NK-92 treated with Interleukin-12 subunit alpha and Interleukin-12 subunit beta, amount 100 ng/mL, for 24 hours (cell line): ENCODE measurements around the gene ADAM10.
A peak's percentile ranks its signal among the peaks of the same experiment; 100 is the strongest.
"Not testable (repeated sequence)": the region's sequence is repeated elsewhere in the genome, so short reads cannot be mapped to it uniquely, and the experiment has no call there.

Source experiments
- DNase-seq: peaks from one replicate; lab custom pipeline; 2025; lab: John Stamatoyannopoulos, UW

ADAM10 gene, protein sequence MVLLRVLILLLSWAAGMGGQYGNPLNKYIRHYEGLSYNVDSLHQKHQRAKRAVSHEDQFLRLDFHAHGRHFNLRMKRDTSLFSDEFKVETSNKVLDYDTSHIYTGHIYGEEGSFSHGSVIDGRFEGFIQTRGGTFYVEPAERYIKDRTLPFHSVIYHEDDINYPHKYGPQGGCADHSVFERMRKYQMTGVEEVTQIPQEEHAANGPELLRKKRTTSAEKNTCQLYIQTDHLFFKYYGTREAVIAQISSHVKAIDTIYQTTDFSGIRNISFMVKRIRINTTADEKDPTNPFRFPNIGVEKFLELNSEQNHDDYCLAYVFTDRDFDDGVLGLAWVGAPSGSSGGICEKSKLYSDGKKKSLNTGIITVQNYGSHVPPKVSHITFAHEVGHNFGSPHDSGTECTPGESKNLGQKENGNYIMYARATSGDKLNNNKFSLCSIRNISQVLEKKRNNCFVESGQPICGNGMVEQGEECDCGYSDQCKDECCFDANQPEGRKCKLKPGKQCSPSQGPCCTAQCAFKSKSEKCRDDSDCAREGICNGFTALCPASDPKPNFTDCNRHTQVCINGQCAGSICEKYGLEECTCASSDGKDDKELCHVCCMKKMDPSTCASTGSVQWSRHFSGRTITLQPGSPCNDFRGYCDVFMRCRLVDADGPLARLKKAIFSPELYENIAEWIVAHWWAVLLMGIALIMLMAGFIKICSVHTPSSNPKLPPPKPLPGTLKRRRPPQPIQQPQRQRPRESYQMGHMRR

DNA sequence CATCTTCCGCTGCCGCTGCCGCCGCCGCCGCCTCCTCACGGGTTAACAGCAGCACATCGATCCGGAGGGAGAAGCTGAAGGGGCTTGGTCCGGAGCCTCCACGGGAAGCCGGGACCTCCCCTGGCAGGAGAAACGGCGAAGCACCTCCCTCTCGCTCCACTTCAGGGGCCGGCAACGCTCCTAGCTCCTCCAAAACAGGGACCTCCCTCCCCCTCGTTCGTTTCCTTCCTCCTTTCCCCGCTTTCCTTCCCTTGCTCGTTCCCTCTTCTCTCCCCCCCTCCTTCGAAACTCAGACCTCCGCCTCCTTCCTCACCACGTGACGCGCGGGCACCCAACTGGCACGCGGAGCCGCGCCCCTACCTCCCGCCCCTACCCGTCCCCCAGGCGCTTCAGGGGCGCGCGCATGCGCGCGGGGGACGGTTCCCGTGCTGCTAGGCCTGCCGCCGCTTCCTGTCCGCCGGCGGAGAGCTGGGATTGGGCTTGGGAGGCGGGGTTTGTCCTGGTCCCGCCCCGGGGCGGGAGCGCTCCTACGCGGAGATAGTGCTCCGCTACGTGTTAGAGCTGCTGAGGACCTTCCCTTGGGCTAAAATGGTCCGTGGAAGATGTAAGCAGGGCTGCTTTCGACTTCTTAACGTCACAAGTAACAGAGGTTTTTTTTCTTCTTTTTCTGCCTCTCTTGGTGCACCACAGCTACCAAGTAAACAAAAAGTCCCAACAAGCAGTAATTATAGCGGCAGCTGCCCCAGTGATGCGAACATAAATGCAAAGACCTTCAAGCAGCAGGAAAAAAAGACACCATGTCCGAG lies at the start of gene ADAM10:
ADAM10 (minus strand) TSS at position 176 of the 806 bp plus-strand sequence; CDS start at position 3, 173 bp downstream.
- DNase-seq: peak; percentile 100

GRCh38 chr15:58797505-58797904 lies 48.0 kb upstream of the ADAM10 start:
- DNase-seq: no peak

DNA sequence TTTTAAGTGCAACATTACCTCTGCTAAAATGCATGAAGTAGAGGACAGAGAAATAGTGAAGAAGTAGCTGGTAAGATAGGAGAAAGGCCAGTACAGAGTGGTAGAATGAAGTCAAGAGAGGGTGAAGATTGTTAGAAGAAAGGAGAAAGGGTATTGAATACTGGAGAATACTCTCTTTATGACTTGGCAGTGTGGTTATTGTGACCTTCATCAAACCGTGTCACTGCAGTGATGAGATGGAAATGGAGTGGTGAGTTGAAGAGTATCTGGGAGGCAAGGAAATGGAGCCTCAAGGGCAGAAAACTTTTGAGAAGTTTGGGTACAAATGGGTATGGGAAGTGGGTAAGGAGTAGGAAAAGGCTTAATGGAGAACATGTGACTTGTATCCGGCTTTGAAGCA lies 46.3 kb upstream of the ADAM10 start:
- DNase-seq: no peak

DNA sequence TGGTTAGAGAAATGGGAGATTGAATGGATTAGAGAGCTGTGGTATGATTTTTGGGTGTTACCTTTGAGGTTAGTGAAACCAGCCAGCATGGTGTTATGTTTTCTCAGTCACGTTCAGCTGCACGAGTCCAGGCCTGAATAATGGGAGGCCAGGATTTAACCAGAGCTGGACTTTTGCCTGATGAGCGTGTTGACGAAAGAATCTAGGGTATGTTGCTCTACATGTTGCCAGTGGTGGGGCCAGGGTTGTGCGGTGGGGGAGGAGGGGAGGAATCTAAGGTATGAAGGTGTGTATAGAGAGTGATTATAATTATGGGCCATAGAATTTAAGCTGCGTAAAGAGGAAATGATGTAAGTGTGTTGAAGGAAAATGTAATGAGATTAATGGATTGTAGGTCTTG lies 44.4 kb upstream of the ADAM10 start:
- no peak for DNase-seq

DNA sequence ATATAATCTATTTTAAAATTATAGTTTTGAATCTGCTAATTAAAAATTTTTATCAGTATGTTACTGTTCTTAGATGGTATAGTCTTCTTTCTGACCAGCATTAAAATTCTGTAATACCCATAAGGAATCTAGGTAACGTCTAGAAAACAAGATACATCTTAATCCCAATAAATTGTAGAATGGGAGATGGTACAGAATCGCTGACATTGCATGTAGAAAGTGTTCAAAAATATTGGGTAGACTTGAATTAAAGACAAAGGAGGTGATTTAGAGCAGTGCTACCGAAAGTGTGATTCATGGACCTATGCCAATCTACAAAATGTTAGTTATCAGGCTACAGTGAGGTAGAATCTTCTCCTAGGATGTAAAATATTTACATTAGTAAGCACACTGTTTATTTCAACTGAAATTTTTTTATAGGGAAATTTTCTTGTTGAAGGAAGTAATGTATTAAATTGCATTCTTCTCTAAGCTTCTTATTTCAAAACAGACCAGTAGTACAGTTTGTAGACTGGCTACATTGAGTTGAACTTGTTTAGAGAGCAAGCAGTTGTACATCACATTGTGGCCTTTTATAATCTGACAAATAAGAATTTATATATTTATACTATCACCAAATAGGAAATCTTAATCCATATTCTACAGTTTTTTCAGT lies 38.7 kb upstream of the ADAM10 start:
- DNase-seq: no peak

- DNase-seq: no peak
These were observed 35.8 kb upstream of the ADAM10 start for GRCh38 chr15:58785355-58785754.

DNA sequence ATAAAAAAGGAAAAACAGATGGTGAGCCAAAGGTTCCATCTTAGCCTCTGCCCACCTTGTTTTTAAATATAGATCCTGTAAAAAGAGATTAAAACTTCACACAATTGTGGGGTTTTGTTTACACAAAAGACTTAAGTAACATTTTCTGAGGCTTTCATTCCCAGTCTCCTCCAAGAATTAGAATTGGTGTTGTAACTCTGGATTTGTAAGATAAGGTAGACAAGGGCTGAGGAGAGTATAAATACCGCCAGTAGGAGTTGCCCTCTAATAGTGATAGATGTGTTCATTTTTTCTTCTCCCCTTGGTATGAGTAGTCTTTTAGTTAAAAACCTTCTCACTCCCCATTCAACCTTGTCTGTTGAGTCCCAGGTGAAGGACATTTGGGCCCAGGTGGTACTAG lies 30.0 kb upstream of the ADAM10 start:
- no peak for DNase-seq

DNA sequence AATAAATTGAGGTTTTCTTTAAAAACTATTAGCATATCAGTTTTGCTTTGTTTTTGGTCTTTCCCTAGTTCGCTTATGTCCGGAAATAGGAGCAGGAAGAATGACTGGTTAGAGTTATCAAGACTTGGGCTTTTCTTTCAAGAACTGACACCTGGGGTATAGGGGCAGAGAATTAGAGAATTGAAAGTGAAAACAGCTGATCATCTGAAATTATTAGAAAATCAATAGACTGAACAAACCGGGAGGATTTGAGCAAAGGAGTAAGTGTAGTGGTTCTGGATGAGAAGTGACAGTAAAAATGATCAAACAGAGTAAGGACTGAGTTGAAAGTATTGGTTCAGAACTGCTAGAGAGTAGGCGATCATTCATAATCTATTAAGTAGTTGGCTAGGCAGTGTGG lies 27.6 kb upstream of the ADAM10 start:
- no peak for DNase-seq

GRCh38 chr15:58775402-58775801 lies 25.9 kb upstream of the ADAM10 start:
- no peak for DNase-seq

DNA sequence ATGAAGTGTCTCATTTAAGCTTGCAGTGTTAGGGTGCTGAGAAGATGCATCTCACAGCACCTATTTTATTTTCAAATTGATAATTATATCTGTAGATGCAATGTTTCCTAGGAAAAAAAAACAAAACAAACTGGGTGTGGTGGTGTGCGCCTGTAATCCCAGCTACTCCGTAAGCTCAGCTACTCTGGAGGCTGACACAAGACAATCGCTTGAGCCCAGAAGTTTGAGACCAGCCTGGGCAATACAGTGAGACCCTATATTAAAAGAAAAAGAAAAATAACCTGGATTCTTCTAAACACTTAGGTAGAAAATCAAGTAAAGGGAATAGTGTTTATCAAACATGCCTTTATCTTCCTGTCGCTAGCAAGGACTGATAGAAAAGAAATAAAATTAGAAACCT lies 23.5 kb upstream of the ADAM10 start:
- DNase-seq: no peak

DNA sequence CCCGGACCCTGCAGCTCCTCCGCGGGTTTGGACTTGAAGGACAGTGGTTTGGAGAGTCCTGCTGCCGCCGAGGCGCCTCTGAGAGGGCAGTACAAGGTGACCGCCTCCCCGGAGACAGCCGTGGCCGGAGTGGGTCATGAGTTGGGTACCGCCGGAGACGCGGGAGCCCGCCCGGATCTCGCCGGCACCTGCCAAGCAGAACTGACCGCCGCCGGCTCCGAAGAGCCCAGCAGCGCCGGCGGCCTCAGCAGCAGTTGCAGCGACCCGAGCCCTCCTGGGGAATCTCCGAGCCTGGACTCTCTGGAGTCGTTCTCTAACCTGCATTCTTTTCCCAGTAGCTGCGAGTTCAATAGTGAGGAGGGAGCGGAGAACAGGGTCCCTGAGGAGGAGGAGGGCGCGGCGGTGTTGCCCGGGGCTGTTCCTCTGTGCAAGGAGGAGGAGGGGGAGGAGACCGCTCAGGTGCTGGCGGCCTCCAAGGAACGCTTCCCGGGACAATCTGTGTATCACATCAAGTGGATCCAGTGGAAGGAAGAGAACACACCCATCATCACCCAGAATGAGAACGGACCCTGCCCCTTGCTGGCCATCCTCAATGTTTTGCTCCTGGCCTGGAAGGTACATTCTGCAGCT lies 22.2 kb upstream of the ADAM10 start:
- no peak for DNase-seq

- peak; percentile 99 for DNase-seq
These were observed 21.5 kb upstream of the ADAM10 start, which contains the start of gene MINDY2 for GRCh38 chr15:58770857-58771620. MINDY2 (plus strand) TSS chr15:58771302; CDS start chr15:58771396, 94 bp downstream.

DNA sequence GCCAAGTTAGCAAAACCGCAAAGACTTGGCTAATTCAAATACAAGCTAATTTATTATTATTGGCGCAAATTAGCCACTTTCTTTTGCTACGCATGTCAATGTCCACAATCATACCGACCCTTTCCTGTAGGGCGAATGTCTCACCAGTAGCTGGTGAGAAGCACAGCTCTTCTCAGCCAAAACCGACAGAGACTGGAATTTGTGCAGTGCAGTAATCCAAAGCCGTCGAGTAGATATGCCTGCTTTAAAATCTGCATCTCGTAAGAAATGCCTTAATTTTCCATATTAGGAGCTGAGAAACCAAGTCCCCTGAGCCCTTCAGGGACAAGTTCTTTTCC lies 21.0 kb upstream of the ADAM10 start:
- no peak for DNase-seq

DNA sequence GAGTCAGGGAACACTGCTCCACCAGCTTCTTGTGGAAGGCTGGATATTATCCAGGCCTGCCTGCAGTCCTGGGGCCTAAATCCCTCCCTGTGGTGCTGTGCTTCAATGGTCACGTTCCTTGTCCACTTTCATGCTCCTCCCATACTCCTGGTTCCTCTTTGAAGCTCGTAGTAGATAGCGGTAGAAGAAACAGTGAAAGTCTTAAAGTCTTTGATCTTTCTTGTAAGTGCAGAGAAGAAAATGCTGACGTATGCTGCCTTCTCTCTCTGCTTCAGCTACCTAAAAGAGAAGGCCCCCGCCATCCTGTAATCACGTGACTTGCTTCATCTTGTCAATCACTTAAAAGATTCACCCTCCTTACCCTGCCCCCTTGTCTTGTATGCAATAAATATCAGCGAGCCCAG lies 19.1 kb upstream of the ADAM10 start:
- DNase-seq: not testable (repeated sequence)

GRCh38 chr15:58766290-58766689 lies 16.8 kb upstream of the ADAM10 start:
- DNase-seq: no peak

DNA sequence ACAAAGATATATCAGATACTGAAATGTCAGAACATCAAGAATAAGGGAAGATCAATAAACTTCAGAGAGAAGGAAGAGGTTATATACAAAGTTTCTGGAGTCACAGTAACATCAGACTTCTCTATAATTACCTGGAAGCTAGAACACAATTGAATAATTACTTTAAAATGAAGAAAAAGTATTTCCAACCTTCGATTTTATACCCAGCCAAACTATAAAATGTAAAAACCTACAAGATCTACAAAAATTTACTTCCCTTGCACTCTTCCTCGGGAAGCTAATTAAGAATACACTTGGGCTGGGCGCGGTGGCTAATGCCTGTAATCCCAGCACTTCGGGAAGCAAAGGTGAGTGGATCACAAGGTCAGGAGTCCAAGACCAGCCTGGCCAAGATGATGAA lies 15.0 kb upstream of the ADAM10 start:
- DNase-seq: no peak

GRCh38 chr15:58762731-58763130 lies 13.2 kb upstream of the ADAM10 start:
- no peak for DNase-seq

- DNase-seq: no peak
These were observed 12.8 kb upstream of the ADAM10 start for GRCh38 chr15:58762285-58762684.

GRCh38 chr15:58761010-58761388 lies 11.5 kb upstream of the ADAM10 start:
- DNase-seq: no peak

DNA sequence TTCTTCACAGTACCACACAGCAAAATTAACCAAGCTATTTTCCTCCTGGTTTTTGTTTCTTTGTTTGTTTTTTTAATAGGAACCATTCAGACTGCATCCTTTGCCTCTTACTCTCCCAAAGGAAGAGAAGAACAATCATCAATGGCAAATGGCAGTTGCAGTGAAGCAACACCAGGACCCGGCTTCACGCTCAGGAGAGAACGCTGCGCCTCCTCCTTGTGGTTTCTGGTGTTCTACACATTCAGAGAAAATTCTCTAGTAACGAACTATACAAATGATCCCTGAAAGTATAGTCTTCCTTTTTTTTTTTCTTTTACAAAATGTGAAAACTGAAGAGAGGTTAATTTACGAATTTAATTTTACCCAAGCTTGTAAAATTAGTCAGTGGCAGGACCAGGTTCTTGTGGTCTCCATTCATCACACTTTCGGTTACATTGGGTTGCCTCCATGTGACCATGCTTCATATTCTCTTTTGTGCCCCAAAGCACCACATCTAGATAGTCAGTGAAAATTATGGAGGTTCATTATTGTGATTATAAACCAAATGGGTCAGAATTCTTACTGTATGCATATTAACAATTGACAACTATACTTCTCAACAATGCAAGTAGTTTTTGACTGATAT lies 11.0 kb upstream of the ADAM10 start:
- no peak for DNase-seq
